Activated T-cell treated with anti-CD3 and anti-CD28 coated beads, Interleukin-2, amount 50 U/mL, for 48 hours (primary cell): ENCODE data around the gene SNX21.
"Not testable (repeated sequence)": the region's sequence is repeated elsewhere in the genome, so short reads cannot be mapped to it uniquely, and the experiment has no call there.

Experiments
- DNase-seq, 2 experiments: peaks; one replicate each; pipeline ENCODE4 v3.0.0-alpha.2; 2020

The SNX21 gene, protein sequence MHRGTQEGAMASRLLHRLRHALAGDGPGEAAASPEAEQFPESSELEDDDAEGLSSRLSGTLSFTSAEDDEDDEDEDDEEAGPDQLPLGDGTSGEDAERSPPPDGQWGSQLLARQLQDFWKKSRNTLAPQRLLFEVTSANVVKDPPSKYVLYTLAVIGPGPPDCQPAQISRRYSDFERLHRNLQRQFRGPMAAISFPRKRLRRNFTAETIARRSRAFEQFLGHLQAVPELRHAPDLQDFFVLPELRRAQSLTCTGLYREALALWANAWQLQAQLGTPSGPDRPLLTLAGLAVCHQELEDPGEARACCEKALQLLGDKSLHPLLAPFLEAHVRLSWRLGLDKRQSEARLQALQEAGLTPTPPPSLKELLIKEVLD

DNA sequence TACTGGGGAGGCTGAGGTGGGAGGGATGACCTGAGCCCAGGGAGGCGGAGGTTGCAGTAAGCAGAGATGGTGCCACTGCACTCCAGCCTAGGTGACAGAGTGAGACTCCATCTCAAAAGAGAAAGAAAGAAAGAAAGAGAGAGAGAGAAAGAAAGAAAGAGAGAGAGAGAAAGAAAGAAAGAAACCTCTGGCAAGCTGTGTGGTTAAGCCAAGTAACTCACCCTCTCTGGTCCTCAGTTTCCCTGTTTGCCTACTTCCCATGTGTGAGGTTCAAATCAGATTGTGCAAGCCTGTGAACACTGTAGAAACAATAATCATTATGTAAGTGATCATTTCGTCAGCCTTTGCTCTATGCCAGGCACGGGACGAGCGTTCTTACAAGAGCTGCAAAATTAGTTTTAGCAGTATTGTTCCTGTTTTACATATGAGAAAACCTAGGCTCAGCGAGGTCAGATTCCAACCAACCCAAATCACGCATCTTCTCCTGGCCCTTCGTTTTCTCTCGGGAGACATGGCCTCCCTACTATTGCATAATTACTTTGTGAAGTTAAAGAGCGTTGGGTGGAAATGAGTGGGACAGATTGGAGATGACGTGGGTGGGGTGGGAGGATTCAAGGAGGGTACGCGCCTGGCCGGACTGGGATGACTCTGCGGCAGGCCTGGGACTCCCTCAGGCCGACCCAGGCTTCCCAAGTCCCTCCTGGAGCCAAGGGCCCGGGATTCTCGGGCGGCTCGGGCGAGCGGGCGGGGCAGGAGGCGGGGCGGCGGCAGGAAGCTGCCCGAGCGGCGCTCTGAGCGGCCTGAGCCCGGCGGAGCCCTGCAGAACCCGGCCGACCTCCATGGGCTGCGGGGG is at the start of gene SNX21:
Gene SNX21, plus strand, starts transcription at position 770 of the 853 bp plus-strand sequence. CDS start 121 bp downstream, outside the sequence.
- peak; percentile 31 to 54 for DNase-seq

DNA sequence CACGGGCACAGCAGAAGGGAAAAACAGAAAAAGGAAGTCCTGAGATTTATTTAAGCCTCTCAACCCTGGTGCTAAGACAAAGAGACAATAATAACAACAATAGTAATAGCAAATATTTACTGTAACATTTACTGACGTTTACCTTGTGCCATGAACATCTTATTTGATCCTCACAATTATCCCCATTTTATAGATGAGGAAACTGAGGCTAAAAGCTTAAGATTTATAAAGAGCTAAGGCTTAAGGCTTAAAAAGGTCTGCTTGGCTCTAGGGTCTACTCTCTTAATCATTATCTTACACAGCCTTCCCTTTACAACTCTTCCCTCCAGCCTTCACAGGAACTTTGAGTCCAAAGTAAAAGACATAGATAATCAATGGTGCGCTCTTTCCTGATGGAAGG is 45.2 kb upstream of the SNX21 start:
- no peak for DNase-seq

DNA sequence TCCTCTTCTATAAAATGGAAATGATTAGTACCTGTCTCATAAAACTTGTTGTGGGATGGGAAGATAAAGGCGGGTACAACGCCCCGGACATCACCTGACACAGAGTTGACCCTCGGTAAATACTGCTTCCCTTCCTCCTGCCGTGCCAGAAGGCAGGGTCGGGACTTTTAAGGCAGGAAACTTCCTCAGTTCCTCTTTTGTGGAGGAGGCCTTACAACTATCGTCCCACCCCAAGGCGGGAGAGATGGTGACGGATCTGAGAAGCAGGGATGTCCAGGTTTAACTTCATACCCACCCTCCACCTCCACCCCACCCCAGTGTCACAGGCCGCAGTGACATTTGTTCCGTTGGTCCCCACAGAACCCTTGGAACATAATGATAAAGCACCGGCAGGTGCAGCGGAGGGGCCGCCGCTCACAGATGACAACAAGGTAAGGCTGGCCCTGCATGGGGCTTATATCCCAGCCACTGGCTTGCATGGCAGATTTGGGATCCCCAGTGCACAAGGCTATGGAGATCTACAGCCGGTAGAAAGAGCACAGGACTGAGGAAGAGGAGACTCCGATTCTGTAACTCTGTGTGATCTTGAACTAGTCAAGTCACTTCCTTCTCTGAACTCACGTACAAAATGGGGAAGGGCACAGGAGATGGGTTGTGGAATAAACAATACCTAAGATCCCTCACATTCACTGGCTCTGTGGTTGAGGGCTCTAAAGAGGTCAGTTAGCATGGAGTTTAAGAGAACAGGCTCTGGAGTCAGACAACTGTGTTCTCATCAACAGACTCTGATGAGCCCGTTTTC is 41.1 kb upstream of the SNX21 start:
- DNase-seq, result peak in 1 of 2 experiments; percentile 20

DNA sequence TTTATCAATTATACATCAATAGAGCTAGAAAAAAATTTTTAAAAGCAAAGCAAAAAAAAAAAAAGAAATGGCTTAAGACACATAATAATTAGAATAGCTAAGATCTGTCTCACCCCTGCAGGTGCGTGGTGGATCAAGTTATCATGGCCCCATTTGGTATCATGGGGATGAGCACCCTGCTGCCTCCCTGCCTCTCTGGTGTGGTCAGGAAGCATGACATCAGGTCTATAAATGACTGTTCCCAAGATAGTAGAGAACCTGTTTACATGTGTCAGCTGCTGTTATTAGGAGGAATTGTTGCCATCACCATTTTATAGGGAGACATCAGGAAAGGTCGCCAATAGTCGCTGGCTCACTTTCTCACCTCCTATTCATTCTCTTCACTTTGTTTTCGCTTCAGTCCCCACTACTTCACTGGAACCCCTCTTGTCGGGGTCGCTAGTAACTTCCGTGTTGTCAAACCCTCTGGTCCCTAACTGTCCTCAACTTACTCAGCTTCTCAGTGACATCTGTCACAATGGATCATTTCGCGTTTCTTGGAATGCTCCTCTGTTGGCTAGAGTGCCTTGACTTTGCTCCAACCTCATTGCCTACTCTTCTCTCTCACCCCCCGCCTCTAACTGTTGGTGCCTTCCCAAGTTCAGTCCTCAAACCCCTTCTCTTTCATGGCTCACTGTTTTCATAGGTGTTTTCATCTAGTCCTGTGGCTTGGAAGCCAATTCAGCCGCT is 37.1 kb upstream of the SNX21 start:
- DNase-seq, result no peak

DNA sequence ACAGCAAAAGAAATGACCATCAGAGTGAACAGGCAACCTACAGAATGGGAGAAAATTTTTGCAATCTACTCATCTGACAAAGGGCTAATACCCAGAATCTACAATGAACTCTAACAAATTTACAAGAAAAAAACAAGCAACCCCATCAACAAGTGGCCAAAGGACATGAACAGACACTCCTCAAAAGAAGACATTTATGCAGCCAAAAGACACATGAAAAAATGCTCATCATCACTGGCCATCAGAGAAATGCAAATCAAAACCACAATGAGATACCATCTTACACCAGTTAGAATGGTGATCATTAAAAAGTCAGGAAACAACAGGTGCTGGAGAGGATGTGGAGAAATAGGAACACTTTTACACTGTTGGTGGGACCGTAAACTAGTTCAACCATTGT is 36.1 kb upstream of the SNX21 start:
- DNase-seq, result not testable (repeated sequence)

DNA sequence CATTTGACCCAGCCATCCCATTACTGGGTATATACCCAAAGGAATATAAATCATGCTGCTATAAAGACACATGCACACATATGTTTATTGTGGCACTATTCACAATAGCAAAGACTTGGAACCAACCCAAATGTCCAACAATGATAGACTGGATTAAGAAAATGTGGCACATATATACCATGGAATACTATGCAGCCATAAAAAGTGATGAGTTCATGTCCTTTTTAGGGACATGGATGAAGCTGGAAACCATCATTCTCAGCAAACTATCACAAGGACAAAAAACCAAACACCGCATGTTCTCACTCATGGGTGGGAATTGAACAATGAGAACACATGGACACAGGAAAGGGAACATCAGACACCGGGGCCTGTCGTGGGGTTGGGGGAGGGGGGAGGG is 35.6 kb upstream of the SNX21 start:
- not testable (repeated sequence) for DNase-seq

DNA sequence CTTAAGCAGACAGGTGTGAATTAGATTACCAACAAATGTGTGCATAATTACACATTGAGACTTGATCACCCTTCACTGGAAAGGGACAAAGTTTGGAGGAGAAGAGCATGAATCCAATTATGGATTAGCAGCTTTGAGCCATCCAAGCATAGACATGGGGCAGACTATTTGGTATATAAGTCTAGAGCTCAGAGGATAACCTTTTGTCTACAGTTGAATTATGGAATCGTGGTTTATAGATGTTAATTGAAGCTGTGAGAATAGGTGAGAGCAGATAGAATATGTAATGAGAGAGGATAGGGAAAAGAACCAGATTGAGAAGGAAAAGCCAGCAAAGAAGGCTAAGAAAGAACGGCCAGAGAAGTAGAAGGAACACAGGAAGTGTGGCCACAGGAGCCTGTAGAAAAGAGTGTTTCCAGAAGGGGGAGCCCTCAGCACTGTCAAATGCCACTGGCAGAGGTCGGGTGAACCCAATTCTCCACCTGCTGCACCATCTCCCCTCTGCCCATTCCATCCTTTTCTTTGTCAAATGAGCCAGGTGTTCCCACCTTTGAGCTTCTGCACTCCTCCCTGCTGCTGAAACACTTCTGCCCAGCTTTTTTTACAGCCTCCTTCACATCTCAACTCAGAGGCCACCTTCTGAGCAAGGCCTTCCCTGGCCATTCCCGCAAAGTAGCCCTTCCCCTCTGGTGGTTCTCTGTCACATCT is 34.5 kb upstream of the SNX21 start:
- peak; percentile 69 to 73 for DNase-seq

DNA sequence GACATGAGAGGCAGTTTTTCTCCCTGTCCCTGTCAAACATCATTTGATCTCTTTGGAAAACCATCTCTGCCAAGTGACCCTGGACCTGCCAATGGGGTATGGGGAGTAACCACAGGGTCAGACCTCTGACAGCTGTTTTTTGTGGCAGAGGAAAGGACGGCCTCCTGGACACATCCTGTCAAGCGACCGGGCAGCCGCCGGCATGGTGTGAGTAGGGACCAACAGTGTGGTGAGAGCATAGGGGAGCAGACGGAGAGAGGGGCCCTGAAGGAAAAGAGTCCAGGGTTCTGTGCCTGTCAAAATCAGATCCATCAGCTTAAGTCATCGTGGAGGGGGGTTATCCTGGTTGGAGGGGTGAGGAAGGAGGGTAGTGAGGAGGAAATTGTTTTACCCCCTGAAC is 31.7 kb upstream of the SNX21 start:
- no peak for DNase-seq

DNA sequence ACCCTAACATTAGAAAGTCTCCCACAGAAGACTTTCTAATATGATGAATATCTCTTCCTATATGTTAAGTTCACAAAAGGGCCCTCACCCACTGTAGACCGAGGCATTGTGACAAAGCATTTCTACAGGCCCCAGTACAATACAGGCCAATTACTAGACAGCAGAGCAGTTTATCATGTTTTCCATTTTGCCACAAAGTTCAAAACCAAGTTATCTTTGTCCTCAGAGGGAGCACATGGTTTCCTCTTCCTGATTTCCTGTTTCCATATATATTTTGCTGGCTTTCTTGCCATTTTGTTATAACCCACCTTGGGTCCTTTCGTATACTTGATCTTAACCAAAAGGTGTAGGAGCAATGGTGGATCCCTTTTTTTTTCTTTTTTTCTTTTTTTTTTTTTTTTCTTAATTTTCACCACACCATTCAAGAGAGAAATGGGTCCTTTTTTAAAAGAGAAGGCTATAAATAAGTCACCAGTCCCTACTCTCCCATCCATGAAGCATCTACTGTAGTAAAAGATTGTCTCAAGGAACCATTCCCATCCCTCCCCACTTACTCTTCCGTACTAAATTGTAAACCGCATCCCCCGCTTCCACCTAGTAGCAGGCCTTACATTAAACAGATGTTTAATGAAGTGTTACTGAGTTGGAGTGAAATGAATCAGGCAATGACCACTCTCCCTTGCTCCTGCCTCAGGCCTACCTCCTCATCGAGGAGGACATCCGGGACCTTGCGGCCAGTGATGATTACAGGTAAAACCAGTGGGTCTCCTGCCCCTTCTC is 23.2 kb upstream of the SNX21 start:
- DNase-seq, result no peak

DNA sequence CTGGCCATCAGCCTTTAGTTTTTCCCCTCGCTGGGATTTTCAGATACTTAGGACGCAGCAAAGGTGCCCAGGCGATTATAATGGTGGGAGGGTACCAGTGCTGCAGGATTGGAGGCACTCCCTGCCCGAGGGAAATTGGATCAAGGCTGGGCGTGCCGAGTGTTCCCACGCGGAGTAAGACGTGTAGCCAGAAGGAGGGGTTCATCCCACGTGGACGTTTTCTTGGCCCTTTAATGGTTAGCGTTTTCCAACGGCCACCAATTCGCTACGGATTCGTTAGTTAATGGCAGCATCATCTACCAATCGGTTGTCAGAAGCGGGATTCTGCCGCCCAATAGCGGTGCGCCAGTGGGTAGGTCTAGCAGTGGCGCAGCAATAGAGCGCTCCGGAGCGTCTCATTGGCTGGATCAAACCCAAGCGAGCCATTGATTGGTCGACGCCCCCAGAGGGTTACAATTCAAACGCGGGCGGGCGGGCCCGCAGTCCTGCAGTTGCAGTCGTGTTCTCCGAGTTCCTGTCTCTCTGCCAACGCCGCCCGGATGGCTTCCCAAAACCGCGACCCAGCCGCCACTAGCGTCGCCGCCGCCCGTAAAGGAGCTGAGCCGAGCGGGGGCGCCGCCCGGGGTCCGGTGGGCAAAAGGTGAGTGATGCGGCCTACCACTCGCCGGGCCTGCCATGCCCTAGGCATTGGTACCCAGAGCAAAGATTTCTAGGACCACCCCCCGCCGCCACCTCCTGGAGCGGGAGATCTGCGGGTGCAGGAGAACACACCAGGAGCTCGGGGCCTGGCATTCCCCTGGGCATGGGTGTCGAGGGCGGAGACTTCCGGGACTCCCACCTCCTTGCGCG is 21.2 kb upstream of the SNX21 start, which contains the start of gene UBE2C:
Gene UBE2C, plus strand, starts transcription at position 488 of the 849 bp plus-strand sequence. Its CDS starts 52 bp downstream, at position 540.
- DNase-seq, result peak; percentile 95 to 96

DNA sequence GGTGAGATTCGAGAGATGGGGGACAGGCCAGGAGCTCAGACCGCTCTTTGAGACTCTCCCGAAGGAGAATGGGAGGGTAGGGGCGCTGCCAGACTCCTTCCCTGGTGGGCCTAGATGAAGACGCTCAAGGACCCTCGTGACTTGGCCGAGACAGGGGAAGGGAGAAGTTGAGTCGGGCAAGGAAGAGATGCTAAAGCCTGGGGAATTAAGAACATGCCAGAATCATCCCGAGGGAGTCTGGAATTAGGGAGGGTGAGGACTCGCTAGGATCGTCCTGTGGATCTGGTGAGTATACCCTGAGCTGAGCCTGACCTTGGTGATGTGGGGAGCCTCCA is 20.6 kb upstream of the SNX21 start:
- no peak for DNase-seq

DNA sequence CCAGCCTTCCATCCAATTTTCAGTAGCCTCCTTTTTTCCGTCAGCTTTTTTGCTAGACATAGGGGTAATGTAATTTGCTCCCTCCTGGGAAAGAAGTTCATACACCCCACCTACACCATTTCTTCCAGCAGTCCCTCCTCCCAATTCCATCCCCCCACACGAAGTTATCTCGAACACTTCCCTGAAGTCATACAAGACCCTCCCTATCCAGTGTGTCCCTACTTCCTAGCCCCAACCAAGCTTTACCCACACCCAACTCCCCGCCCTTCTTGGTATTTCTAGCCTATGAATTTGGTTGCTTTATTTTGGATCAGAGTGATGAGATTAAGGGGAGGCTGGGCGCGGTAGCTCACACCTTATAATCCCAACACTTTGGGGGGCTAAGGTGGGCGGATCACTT is 20.1 kb upstream of the SNX21 start:
- no peak for DNase-seq

DNA sequence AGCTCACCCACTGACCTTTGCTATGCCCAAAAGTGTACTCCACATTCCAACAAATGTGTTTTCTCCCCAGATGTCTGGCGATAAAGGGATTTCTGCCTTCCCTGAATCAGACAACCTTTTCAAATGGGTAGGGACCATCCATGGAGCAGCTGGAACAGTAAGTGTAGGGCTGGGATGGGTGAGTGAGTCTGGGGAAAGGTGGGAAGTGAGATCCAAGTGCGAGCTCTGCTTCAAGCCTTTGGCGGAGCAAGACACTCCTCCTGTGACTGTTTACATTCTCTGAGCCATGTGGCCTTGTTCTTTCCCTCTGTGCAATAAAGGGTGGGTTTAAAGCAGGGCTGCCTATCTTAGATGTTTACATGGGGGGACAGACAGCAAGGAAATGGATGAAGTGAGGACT is 19.3 kb upstream of the SNX21 start:
- no peak for DNase-seq

DNA sequence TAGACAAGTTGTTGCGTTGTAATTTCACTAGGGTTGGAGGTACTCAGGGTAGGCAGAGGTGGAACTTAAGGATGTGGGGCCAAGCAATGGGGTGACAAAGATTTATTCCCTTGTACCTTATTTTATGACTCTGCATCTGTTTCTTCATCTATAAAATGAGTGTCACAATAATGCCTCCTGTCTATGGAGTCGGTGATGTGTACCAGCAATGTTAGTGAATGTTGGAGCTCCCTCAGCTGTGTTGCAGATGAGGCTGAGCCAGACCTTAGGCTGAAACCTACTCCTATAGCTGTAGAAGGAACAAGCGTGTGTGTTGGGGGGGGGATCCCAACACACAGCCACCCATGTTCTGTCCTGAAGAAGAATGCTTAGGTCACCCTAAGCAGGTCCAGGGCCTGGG is 16.6 kb upstream of the SNX21 start:
- no peak for DNase-seq

DNA sequence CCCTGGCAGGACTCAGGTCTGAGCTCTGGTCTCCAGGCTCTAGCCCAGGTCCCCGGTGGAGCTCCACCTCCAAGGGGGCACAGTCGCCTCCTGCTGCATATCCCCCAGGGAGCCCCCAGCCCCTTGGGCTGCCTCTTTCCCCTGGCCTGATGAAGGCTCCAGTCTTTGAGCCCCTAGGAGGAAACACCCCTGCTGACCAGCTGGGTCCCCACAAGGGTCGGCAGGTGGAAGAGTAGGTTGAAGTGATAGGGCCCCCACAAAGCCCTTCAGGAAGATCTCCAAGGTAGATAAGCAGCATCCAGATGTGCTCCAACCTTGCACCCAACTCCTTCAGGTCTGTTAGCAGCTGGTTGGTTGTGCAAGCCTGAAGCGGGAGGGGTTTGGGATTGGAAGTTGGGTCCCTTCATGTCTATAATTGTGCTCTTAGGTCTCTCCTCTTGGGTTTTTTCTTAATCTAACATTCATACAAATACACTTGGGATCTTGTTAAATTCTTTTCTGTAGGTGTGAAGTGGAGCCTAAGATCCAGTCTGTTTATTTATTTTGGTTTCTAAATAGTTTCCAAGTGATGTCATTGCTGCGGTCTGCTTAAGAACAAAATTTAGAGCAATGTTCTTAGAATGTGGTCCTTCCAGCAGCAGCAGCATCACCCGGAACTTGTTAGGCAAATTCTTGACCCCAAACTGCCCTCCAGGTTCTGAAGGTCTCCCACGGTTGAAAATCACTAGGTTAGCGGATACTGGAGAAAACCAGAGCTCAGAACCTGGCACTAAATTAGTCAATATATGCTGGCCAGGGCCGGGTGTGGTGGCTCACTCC is 16.0 kb upstream of the SNX21 start:
- no peak for DNase-seq

DNA sequence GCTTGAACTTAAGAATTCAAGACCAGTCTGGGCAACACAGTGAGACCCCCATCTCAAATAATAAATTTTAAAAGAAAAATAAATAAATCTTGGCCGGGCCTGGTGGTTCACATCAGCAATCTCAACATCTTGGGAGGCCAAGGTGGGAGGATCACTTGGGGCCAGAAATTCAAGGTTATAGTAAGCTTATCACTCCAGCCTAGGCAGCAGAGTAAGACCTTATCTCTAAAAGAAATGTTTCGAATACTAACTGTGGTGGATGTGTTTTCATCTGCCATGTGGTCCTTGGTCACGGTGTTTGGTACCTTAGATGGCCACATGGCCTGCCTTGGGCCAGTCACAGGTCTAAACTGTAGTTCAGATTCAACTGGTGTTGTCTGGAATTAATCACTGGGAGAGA is 15.4 kb upstream of the SNX21 start:
- DNase-seq, result no peak

DNA sequence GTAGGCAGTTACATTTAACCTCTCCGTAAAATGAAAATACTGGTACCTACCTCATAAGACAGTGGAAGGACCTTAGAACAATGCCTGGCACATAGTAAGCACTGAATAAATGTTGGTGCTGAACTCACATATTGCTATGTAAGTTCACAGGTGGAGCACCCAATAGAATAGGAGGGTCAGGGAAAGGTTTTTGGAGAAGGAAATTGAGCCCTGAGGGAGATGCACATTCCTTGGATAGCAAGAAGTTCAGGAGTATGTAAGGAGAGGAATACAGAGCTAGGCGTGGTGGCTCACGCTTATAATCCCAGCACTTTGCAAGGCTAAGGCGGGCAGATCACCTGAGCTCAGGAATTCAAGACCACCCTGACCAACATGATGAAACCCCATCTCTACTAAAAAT is 14.1 kb upstream of the SNX21 start:
- no peak for DNase-seq

DNA sequence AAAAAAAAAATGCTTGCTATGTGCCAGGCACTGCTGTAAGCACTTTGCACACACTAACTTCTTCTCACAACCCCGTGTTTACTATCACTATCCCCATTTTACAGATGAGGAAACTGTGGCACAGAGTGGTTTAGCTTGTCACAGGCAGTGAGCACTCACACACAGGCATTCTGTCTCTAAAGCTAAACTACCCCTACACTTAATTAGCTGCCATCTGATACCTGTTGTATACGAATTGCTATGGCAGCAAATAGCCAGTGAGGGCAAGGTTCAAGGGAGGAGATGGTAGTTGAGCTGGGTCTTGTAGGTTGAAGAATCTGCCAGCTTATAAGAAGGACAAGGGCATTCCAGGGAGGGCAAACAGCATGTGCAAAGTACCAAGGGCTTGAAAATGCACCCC is 11.7 kb upstream of the SNX21 start:
- DNase-seq, result no peak

DNA sequence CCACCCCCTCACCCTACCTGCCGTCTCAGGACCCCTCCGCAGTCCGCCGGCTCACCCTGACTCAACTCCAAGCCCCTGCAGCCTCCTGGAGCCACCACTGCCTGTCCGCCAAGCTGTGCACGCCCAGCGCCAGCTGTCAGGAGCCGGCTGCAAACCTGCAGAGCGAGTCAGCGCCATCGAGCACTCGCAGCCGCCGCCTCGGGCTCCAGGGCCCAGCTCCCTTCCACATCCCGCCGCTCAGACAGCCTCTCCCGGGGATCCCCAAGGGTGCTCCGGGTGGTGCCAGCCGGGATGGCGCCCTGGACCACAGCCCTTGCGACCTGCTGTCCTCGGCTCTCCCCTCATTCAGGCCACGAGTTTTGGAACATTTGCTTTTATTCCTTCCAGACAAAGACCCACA is 10.7 kb upstream of the SNX21 start:
- no peak for DNase-seq
